NCI-H2081 treated with DMSO at 0.1 percent for 48 hours (cell line): ENCODE measurements around the gene GRIN1.

ENCODE experiments used
- DNase-seq: peaks from one replicate; lab custom pipeline; 2025; lab: John Stamatoyannopoulos, UW

Gene GRIN1

DNA sequence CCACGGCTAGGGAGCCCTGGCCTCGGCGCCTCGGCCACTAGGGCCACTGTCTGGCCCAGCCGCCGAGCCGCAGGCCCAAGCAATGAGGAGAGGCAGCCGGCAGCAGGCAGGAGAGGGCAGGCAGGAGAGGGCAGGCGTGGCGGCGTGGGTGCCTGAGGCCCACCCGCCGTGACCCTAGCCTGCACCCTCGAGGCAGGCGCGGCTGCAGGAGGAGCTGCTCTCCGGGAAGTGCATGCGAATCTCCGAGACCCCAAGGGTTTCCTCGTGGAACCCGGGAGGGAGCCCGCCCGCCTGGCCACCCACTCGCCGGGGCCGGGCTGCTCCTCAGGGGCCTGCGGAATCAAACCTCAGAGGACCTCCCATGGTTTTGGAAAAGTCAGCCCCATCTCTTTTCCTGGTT lies 9.3 kb downstream of the GRIN1 start:
- no peak for DNase-seq

DNA sequence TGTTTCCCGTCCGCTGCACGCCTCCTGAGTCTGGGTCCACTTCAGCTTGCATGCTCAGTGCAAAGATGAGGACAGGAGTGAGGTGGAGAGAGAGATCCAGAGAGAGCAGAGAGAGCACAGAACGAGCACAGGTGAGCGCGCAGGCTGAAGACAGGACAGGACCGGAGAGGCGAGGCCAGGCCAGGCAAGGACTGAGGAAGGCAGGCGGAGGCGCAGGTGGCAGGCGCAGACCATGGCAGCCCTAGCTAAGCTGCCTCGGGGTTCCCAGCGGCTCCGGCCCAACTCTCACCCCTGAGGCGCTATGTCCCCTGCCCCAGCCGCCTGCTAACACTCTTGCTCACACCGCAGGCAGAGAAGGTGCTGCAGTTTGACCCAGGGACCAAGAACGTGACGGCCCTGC lies 9.7 kb downstream of the GRIN1 start:
- no peak for DNase-seq

DNA sequence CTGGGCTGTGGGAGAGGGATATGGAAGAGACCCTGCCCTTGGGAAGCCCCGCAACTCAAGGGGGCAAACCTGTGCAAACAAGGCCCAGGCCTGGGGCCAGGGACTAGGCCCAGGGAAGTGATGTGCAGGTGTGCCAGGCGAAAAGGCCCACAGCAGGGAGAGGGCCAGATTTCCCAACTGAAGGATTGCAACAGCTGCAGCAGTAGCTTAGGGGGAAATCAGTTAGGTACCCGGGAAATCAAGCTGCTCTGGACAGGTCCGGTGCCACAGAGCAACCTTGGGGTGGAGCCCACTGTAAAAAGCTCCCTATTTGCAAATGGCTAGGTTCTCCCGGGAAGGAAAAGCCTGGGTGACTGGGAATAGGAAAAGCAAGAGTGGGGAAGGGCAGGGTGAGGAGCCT lies 10.4 kb downstream of the GRIN1 start:
- no peak for DNase-seq

GRCh38 chr9:137149942-137150616 lies 11.1 kb downstream of the GRIN1 start:
- DNase-seq = no peak

GRCh38 chr9:137150617-137151457 lies 11.9 kb downstream of the GRIN1 start:
- DNase-seq = no peak

GRCh38 chr9:137152844-137153405 lies 14.0 kb downstream of the GRIN1 start:
- DNase-seq = no peak

DNA sequence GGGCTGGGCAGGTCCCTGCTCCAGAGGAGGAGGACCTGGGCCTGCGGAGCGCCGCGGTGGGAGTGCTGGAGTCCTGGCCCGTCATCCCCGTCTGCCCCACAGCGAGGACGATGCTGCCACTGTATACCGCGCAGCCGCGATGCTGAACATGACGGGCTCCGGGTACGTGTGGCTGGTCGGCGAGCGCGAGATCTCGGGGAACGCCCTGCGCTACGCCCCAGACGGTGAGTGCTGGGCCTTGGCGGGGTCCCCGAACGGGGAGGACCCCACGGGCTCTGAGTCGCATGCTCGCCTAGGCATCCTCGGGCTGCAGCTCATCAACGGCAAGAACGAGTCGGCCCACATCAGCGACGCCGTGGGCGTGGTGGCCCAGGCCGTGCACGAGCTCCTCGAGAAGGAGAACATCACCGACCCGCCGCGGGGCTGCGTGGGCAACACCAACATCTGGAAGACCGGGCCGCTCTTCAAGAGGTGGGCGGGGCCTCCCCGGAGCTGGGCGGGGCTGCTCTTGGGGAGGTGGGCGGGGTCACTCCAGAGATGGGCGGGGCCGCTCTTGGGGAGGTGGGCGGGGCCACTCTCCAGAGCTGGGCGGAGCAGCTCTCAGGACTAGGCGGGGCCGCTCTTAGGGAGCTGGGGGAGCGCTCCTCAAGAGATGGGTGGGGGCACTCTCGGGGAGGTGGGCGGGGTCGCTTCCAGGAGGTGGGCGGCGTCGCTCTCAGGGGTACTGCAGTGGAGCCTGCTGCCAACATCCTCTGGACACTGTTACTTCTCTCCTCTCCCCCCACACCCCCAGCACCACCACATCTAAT lies 17.8 kb downstream of the GRIN1 start:
- no peak for DNase-seq

DNA sequence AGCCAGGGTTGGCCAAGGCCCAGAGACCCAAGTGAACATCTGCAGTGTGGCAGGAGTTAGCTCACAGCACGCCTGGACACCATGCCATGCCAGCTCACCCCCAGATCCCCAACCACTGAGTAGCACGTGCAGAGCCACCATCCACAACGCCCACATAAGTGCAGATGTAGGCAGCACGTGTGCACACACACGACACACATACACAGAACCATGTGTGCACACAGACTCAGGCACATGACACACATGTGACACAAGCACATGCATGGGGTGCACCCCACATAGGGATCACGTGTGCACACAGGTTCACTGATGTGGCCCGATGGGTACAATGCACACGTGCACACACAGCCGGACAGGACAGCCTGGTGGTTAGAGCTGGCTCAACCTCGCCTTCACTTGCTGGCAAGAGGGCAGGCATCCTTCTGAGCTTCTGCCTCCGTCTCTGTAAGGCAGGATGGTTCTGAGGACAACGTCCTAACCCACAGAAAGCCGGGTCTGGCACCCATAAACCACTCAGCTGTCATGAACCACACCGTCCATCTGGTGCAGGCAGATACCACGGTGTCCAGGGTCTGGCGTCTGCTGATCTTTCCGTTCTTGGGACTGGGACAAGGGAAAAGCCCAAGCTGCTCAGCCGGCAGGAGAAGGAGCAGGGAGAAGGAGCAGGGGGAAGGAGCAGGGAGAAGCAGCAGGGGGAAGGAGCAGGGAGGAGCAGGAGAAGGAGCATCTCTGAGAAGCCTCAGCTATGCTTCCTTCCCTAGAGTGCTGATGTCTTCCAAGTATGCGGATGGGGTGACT lies 18.9 kb downstream of the GRIN1 start:
- no peak for DNase-seq

DNA sequence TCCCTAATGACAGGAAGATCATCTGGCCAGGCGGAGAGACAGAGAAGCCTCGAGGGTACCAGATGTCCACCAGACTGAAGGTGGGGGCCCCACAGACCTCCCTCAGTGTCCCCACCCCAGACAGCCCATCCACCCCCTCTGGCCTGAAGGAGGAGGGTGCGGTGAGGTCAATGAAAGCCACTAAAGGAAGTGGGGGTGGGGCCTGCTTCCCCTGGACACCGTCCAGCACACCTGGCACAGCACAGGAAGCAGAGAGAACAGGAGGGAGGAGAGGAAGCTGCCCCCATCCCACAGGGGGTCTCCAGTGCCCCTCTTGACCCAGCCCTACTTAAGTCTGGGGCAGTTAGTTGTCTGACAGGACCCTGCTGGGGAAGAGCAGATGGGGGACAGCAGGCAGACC lies 19.7 kb downstream of the GRIN1 start:
- DNase-seq = no peak

DNA sequence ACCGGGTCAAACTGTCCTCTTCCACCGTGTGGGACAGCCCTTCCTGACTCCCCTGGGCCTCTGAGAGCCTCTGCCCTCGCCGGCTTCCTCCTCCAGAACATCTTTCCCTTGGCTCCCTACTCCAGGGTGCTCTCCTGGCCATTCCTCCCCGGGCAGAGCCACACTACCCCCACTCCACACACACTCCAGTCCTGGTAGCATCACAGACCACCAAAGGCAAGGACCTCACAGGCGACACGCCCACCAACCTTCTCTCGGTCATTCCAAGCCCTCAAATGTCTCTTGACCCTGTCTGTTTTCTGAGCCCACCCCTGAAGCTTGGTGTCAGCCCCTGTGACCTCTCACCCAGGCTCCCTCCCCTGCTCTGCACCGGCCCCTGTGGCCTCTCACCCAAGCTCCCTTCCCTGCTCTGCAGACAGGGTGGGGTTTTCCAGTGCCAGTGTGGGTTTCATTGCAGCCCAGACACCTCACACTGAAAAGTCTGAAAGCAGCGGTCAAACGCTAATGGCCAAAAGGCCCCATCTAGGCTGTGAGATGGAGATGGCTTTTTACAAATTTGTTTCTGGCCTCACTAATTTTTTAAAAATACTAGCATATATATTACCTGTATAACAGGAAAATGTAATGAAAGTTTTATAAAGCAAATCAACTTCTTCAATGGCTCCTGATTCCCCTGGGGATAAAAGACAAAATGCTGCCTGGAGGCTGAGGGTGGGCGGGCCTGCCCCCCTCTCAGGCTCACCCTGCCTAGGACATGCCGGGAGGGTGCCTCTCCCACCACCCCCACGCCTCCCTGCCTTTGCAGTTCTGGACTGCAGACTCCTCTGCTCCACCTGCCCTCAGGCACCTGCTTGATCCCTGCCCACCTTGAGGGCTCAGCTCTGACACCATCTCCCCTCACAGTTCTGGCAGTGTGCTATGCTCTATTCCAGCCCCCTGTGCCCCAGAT lies 20.4 kb downstream of the GRIN1 start:
- no peak for DNase-seq

DNA sequence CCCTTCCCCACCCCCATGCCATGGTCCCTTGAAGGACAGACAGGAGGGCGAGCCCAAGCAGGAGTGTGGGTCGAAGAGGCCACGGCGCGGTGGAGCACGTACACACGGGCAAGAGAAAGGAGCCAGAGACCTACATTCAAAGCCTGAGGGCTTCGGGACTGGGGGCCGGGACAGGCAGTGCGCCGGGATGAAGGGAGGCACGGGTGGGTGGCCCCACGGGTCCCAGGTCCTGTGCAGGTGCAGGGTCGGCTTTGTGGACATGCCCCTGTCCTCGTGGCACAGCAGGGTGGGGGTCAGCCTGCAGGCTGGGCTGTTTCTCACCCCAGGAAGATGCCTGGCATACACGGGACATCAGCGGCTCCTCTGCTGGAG lies 21.1 kb downstream of the GRIN1 start:
- no peak for DNase-seq

GRCh38 chr9:137160716-137161557 lies 22.0 kb downstream of the GRIN1 start:
- no peak for DNase-seq

DNA sequence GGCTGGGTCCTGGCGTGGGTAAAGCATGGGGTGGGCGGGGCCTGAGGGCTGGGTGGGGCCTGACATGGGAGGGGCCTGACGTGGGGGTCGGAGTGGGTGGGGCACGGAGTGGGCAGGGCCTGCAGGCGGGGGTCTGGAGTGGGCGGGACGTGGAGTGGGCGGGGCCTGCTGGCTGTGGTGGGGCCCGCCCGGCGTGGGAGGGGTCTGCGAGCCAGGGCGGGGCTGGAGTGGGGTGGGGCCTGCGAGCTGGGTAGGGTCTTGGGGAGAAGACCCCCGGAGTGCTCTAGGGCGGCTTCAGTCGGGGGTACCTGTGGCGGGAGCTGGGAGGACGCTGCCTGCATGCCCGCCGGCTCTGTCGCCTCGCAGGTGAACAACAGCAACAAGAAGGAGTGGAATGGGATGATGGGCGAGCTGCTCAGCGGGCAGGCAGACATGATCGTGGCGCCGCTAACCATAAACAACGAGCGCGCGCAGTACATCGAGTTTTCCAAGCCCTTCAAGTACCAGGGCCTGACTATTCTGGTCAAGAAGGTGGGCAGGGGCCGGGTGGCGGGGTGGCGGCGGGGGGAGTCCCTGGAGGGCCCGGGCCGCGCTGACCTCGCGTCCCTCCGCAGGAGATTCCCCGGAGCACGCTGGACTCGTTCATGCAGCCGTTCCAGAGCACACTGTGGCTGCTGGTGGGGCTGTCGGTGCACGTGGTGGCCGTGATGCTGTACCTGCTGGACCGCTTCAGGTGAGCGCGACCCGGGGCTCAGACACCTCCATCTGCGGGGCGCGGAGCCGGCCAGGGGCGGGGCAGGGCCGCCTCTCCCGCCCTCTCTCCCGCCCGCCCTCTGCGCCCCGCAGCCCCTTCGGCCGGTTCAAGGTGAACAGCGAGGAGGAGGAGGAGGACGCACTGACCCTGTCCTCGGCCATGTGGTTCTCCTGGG lies 22.9 kb downstream of the GRIN1 start:
- DNase-seq = no peak

- no peak for DNase-seq
Observed at GRCh38 chr9:137162505-137163364, 23.8 kb downstream of the GRIN1 start.

DNA sequence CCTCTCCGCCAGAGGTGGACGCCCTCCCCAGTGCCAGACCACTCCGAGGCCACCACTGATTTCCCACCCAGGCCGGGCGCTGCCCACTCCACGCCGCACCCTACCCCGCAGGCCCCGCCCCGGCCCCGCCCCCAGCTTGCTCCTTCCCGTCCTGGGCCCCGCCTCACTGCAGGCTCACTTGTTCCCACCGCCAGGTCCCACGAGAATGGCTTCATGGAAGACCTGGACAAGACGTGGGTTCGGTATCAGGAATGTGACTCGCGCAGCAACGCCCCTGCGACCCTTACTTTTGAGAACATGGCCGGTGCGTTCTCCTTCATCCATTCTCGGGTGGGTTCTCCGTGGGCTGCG lies 24.4 kb downstream of the GRIN1 start:
- no peak for DNase-seq

- no peak for DNase-seq
Observed at GRCh38 chr9:137163805-137164204, 24.9 kb downstream of the GRIN1 start.
